ENCODE data around the gene ADAP2. TPM values are rescaled to one million over a fixed set of nuclear protein-coding genes. Genes with fewer than 3 reads are reported as not detected.

ADAP2 gene
- total and polyA plus RNA-seq, 10 of the 15 experiments (the other 5 are each of a cell fraction or from before 2014, with no cell fraction given) = 0.15 to 13.6 (median 6.8) TPM

- no peak overlapping the region for H3K9ac ChIP-seq (ENCODE audit: control insufficient read depth, insufficient read depth, low read length)
- H3K79me2 ChIP-seq (ENCODE audit: control insufficient read depth, insufficient read depth, low read length) = no peaks in the 10 kb centered on the region
- ChIA-PET POLR2A (no interaction called here), SMC1A (ENCODE audit: uncharacterized antibody, unreplicated experiment) (no interaction called here), RAD21 (ENCODE audit: unreplicated experiment) (interaction anchor here (0.9 kb wide), 1 partner anchor 68 kb away, joined by 4 read pairs; no protein-coding TSS in a partner anchor), CTCF (no interaction called here)
- no peaks in the 10 kb centered on the region for H3K9me3 ChIP-seq (replicated peaks; ENCODE audit: control insufficient read depth, insufficient read depth, low read length)
- no peak overlapping the region for H3K27ac ChIP-seq (ENCODE audit: control insufficient read depth, insufficient read depth)
- WGBS (ENCODE audit: insufficient coverage, insufficient replicate concordance, low lambda C conversion rate, missing lambda C conversion rate) = 93% methylated on average over 1 of the region's 1 CpG
- no peak overlapping the region for H2AFZ ChIP-seq (ENCODE audit: control insufficient read depth, low read depth, low read length)
- H4K20me1 ChIP-seq (ENCODE audit: control insufficient read depth, insufficient read depth) = no peaks in the 10 kb centered on the region
- FAIRE-seq (no peak), ATAC-seq (no peak), DNase-seq (ENCODE audit: low read depth, low spot score) (no peak)
- H3K4me3 ChIP-seq = no peak overlapping the region
- H3K4me2 ChIP-seq (ENCODE audit: control insufficient read depth, insufficient read depth) = no peak overlapping the region
- no peak for TF ChIP-seq CUX1 (IDR thresholded peaks at IDR 0.05; ENCODE audit: insufficient replicate concordance, low read depth, low read length)
- no peak for TF ChIP-seq EGR1 (IDR thresholded peaks at IDR 0.05; ENCODE audit: borderline replicate concordance in 1 of 2, low read depth in 2 of 2, low read length in 2 of 2)
- TF ChIP-seq FOS (IDR thresholded peaks at IDR 0.05; ENCODE audit: borderline replicate concordance, extremely low read depth, insufficient read length) = no peak
- no peak for TF ChIP-seq SMAD5 (IDR thresholded peaks at IDR 0.05; ENCODE audit: low read depth)
- no peak for TF ChIP-seq SREBF1 (IDR thresholded peaks at IDR 0.05; ENCODE audit: low read length)
- no peak for TF ChIP-seq SUZ12 (IDR thresholded peaks at IDR 0.05; ENCODE audit: unreplicated experiment)
- no peak for TF ChIP-seq EZH2 (IDR thresholded peaks at IDR 0.05; ENCODE audit: borderline replicate concordance, control insufficient read depth, low read depth, low read length)
- no peak for TF ChIP-seq FOXM1 (IDR thresholded peaks at IDR 0.05; ENCODE audit: low read depth, low read length)
- no peak for TF ChIP-seq JUND (IDR thresholded peaks at IDR 0.05; ENCODE audit: low read depth, low read length)
- TF ChIP-seq PAX5 (IDR thresholded peaks at IDR 0.05; ENCODE audit: borderline replicate concordance, low read depth, low read length) = no peak
- no peak for TF ChIP-seq NRF1 (conservative IDR thresholded peaks at IDR 0.05; ENCODE audit: low read depth, low read length)
- no peaks in the 10 kb centered on the region for H3K4me1 ChIP-seq (ENCODE audit: control insufficient read depth, insufficient read depth, low read length)
- no peaks in the 10 kb centered on the region for H3K27me3 ChIP-seq (replicated peaks in 1 of 2; ENCODE audit: control insufficient read depth in 2 of 2, insufficient read depth in 2 of 2, low read length in 1 of 2)
- BruUV-seq (replicated peaks) = no TSS peak
- intact Hi-C loops (cut with micrococcal nuclease; ENCODE audit: unreplicated experiment) = no loop called here
- in situ Hi-C loops (cut with MboI) = no loop called here
- H3K36me3 ChIP-seq (ENCODE audit: control insufficient read depth in 2 of 2, insufficient read depth in 2 of 2, low read length in 1 of 2) = no peaks in the 10 kb centered on the region; a peak in 1 of 4 replicates
Measured at GRCh38 chr17:30982855-30983254, 61.1 kb downstream of the ADAP2 start.

Data from GM12878 (cell line).